IgD-negative memory B cell (primary cell): ENCODE measurements around the gene DCST1. TPM values are rescaled to one million over a fixed set of nuclear protein-coding genes. Genes with fewer than 3 reads are reported as not detected.

ENCODE experiments used
- H3K27ac Mint-ChIP-seq, 3 donors: one replicate each; pipeline ENCODE4 v1.8.0; 2020 to 2022; ENCODE audit warnings: mild to moderate bottlenecking in 3 of 3, mixed read lengths in 3 of 3, moderate library complexity in 1 of 3
- H3K27me3 Mint-ChIP-seq: one replicate; pipeline ENCODE4 v1.8.0; 2021; ENCODE audit warnings: mixed read lengths
- H3K36me3 Mint-ChIP-seq: one replicate; pipeline ENCODE4 v1.8.0; 2020; ENCODE audit warnings: mild to moderate bottlenecking, mixed read lengths
- H3K4me1 Mint-ChIP-seq, 3 donors: one replicate each; pipeline ENCODE4 v1.8.0; 2020 to 2022; ENCODE audit warnings: mixed read lengths in 3 of 3, mild to moderate bottlenecking in 1 of 3
- H3K4me3 Mint-ChIP-seq, 4 donors: one replicate each; pipeline ENCODE4 v1.8.0; 2020 to 2022; ENCODE audit warnings: mild to moderate bottlenecking in 4 of 4, mixed read lengths in 4 of 4, moderate library complexity in 3 of 4
- H3K9me3 Mint-ChIP-seq, 3 donors: one replicate each; pipeline ENCODE4 v1.8.0; 2020 to 2021; ENCODE audit warnings: mixed read lengths in 3 of 3, mild to moderate bottlenecking in 1 of 3
- polyA plus RNA-seq: library from polyadenylated mRNA; unstranded; fragments of 300-500 nt; fragmentation: Illumina TruSeq; gene quantifications from one replicate; pipeline ENCODE4 v1.2.3, GENCODE V29; 2021

The DCST1 gene
- polyA plus RNA-seq, 1 donor from 2014 or later, result not detected

DNA sequence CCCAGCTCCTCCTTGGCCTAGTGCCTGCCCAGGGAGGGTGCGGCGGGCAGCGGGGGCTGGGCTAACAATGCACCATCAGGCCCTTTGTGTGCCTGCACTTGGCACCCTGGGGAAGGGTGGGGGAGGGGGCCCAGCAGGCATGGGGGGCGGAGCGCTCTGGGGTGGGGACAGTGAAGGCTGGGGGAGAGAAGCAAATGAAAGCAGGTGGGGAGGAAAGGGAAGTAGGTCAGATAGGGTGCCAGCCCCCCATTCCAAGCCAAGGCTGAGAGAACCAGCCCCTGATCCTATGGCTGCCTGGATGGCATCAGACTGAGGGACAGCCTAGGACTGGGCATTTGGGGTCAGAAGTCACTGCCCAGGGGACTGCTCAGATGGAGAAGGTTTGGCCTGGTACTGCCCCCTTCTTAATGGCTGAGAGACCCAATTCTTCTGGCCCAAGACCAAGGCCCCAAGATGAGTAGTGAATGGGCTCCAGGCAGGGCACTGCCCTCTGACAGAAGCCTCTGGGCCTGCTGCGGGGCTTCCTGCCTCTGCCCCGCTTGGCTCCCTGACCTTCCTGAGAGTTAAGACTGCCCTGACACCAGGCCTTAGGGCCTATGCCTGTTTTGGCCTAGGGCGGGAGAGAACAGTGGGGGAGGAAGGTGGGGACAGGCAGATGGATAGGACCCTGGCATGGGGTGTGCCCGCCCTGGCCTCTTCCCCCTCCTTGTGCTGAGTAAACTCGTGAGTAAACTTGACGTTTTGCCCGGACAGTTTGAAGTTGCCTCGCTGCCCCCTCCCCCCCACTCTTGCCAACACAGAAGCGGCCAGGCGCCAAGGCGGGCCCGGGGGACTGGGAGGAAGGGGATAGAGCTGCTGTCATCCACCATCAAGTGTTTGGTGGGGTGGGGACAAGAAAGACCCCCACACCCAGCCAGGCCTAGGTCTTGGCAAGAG is 28.3 kb upstream of the DCST1 start:
- Mint-ChIP-seq H3K27ac (peak overlapping the region; percentile 80 to 94 (median 93)), H3K4me3 (peak overlapping the region; percentile 91 to 99 (median 96)), H3K27me3 (no peaks in the 10 kb centered on the region), H3K36me3 (peaks cover 8% of the 10 kb centered on the region), H3K4me1 (peaks cover 22 to 34% (median 31%) of the 10 kb centered on the region in 3 donors), H3K9me3 (no peaks in the 10 kb centered on the region)

GRCh38 chr1:155006601-155007101 is 27.0 kb upstream of the DCST1 start:
- Mint-ChIP-seq H3K4me3 (peak overlapping the region; percentile 38 to 94 (median 68)), H3K27ac (peak overlapping the region; percentile 80 to 95 (median 89)), H3K9me3 (no peaks in the 10 kb centered on the region), H3K4me1 (peaks cover 22 to 37% (median 31%) of the 10 kb centered on the region in 3 donors), H3K27me3 (no peaks in the 10 kb centered on the region), H3K36me3 (peaks cover 8% of the 10 kb centered on the region)

GRCh38 chr1:155007251-155007828 is 26.3 kb upstream of the DCST1 start:
- Mint-ChIP-seq H3K27me3 (no peaks in the 10 kb centered on the region), H3K9me3 (no peaks in the 10 kb centered on the region), H3K4me3 (peak overlapping the region in 2 of 4 donors; percentile 38 to 47), H3K36me3 (peaks cover 8% of the 10 kb centered on the region), H3K4me1 (peaks cover 23 to 40% (median 31%) of the 10 kb centered on the region in 3 donors), H3K27ac (peak overlapping the region in 1 of 3 donors; percentile 80)

- Mint-ChIP-seq H3K27me3 (no peaks in the 10 kb centered on the region), H3K4me3 (peak overlapping the region in 2 of 4 donors; percentile 63 to 65), H3K27ac (peak overlapping the region in 1 of 3 donors; percentile 10), H3K4me1 (peaks cover 32 to 48% (median 32%) of the 10 kb centered on the region in 3 donors), H3K9me3 (no peaks in the 10 kb centered on the region), H3K36me3 (peaks cover 8% of the 10 kb centered on the region)
Measured at GRCh38 chr1:155008015-155008941, 25.3 kb upstream of the DCST1 start.

DNA sequence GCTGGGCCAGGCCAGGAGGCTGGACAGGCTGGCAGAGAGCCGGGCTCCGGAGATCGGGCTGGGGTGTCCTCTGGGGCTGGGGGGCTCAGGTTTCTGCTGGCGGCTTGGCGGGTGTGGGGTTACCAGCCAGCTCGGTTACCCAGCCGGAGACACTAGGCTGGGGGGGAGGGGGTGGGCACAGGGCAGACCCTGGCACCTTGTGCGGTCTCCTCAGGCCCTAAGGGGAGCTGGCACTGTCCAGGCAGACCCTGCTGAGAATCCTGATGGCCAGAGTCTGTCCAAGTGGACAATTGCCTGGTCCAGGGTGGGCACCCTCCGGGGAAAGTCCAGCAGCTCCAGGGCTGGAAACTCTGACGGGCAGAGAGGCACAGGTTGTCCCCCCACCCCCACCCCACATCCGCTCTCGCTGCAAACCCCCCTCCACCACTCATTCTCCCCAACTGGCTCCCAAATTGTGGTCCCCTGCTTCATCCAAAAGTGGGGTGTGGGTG is 24.4 kb upstream of the DCST1 start:
- Mint-ChIP-seq H3K9me3 (no peaks in the 10 kb centered on the region), H3K4me1 (peaks cover 38 to 54% (median 38%) of the 10 kb centered on the region in 3 donors), H3K4me3 (peak overlapping the region in 2 of 4 donors; percentile 33 to 41), H3K36me3 (peaks cover 8% of the 10 kb centered on the region), H3K27ac (peak overlapping the region in 1 of 3 donors; percentile 94), H3K27me3 (no peaks in the 10 kb centered on the region)

- Mint-ChIP-seq H3K9me3 (no peaks in the 10 kb centered on the region), H3K27ac (peak overlapping the region in 2 of 3 donors; percentile 50 to 94), H3K27me3 (no peaks in the 10 kb centered on the region), H3K4me1 (peaks cover 34 to 53% (median 40%) of the 10 kb centered on the region in 3 donors), H3K4me3 (peak overlapping the region in 3 of 4 donors; percentile 20 to 63 (median 36)), H3K36me3 (peaks cover 6% of the 10 kb centered on the region)
Measured at GRCh38 chr1:155009742-155010141, 23.9 kb upstream of the DCST1 start.

DNA sequence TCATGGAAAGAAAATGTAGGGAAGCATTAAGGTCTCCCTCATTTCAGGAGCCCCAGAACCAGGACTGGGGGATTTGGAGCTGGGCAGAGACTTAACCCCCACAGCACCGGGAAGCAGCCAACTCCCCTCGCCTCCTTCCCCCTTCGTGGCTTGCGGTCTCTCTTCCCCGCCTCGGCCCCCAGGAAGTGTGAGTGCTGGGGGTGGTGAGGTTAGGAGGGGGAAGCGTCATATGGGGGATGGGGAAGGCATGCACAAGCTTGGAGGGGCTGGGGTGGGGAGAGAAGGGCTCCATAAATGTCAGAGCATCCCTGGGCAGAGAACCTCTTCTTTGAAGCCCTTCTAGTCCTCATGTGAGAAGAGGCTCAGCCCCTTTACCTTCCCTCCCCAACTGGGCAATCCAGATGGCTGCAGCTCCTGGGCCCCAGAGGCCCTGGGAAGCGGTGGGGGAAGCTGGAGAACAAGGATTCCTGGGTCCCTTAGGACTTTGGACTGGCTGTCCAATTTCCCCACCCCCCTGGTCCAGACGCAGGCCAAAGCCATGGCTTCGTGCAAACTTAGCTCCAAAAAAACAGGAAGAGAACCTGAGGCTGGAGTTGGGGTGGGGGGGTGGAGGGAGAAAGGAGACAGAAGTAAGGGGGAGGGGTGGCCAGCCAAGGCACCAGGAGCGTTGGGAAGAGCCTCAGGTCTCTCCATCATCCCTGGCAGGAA is 23.3 kb upstream of the DCST1 start:
- H3K4me1 Mint-ChIP-seq, result peaks cover 32 to 50% (median 37%) of the 10 kb centered on the region in 3 donors
- no peaks in the 10 kb centered on the region for H3K9me3 Mint-ChIP-seq
- H3K36me3 Mint-ChIP-seq, result peaks cover 6% of the 10 kb centered on the region
- H3K27me3 Mint-ChIP-seq, result no peaks in the 10 kb centered on the region
- peak overlapping the region; percentile 50 to 94 (median 59) for H3K27ac Mint-ChIP-seq
- H3K4me3 Mint-ChIP-seq, result peak overlapping the region in 3 of 4 donors; percentile 20 to 63 (median 36)

DNA sequence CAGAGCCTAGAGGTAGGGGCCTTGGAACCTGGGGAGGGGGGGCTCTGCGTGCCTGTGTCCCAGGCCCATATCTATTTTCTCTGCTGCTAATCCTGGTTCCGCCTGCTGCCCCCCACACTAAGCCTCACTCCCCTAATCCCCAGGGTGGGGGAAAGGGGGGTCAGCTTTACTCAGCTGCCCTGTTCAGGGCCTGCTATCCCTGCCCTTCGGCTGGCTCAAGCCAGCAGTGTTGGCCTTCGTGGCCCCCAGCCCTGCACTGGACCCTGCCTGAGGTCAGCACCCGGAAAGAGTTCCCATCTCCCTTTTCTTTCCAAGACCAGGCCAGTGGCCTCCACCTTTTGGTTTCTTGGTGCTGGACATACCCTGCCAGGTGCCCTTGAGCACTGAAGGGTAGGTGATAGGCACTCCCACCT is 22.6 kb upstream of the DCST1 start:
- H3K9me3 Mint-ChIP-seq, result no peaks in the 10 kb centered on the region
- peaks cover 6% of the 10 kb centered on the region for H3K36me3 Mint-ChIP-seq
- no peaks in the 10 kb centered on the region for H3K27me3 Mint-ChIP-seq
- peak overlapping the region in 1 of 4 donors; percentile 27 for H3K4me3 Mint-ChIP-seq
- peaks cover 34 to 46% (median 38%) of the 10 kb centered on the region in 3 donors for H3K4me1 Mint-ChIP-seq
- H3K27ac Mint-ChIP-seq, result no peak overlapping the region

DNA sequence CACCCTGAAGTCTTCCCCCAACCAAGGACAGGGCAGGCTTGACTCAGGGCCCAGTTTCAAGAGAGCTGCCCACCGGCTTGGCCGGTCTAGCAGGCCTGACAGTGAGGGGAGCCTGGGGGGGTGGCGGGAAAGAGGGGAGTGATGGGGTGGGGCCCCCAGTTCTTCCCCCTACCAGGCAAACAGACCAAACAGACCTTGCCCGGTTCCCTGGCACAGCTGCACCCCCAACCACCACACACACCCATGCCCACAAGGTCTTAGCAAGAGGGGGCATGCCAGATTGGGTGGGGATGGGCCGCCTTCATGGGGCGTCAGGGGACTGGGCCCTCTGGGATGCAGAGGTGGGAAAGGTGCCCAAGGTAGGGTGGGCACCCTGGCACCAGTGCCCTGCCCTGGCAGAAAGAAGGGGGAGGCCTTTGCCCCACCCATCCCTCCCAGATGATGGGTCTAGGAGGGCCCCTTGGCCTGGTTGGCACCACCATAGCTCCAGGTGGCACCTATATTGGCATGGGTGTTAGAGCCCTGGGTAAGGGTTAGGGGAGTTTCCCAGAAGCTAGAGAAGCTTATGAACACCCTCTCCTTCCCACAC is 22.1 kb upstream of the DCST1 start:
- no peaks in the 10 kb centered on the region for H3K9me3 Mint-ChIP-seq
- H3K27ac Mint-ChIP-seq, result no peak overlapping the region
- no peaks in the 10 kb centered on the region for H3K27me3 Mint-ChIP-seq
- H3K4me1 Mint-ChIP-seq, result peaks cover 34 to 46% (median 37%) of the 10 kb centered on the region in 3 donors
- peak overlapping the region in 1 of 4 donors; percentile 27 for H3K4me3 Mint-ChIP-seq
- peaks cover 6% of the 10 kb centered on the region for H3K36me3 Mint-ChIP-seq

DNA sequence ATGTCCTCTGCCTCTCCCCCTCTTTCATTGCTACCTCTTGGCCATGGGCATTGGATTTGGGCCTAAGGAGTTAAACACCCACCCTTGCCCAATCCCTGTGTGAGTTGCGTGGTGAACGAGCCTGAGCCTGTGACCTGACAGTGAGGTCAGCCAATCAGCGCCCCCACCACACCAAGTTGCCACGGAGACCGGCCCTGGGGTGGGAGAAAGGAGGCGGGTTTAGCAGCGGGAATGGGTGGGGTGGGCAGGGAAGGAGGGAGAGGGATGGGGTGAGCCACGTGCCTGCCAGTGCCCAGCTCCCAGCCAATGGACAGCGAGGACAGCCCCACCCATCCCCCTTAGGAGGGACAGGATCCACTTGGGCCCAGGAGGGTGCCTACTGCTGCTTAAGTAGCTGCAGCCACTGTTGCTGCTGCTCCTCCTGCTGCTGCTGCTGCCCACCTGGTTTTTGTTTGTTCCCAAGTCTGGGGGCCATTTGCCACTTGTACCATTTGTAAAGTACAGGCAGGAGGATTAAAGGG is 21.5 kb upstream of the DCST1 start:
- Mint-ChIP-seq H3K4me3 (peak overlapping the region in 2 of 4 donors; percentile 3 to 6), H3K9me3 (no peaks in the 10 kb centered on the region), H3K27ac (peak overlapping the region in 2 of 3 donors; percentile 69 to 83), H3K36me3 (peaks cover 6% of the 10 kb centered on the region), H3K27me3 (no peaks in the 10 kb centered on the region), H3K4me1 (peaks cover 32 to 43% (median 36%) of the 10 kb centered on the region in 3 donors)

GRCh38 chr1:155012776-155013602 is 20.6 kb upstream of the DCST1 start:
- Mint-ChIP-seq H3K4me1 (peaks cover 32 to 47% (median 36%) of the 10 kb centered on the region in 3 donors), H3K27ac (peak overlapping the region; percentile 63 to 83 (median 69)), H3K27me3 (no peaks in the 10 kb centered on the region), H3K36me3 (peaks cover 6% of the 10 kb centered on the region), H3K9me3 (no peaks in the 10 kb centered on the region), H3K4me3 (peak overlapping the region; percentile 6 to 43 (median 18))

GRCh38 chr1:155013632-155014031 is 20.0 kb upstream of the DCST1 start:
- H3K36me3 Mint-ChIP-seq, result peaks cover 6% of the 10 kb centered on the region
- peaks cover 32 to 49% (median 35%) of the 10 kb centered on the region in 3 donors for H3K4me1 Mint-ChIP-seq
- peak overlapping the region in 2 of 4 donors; percentile 35 to 63 for H3K4me3 Mint-ChIP-seq
- no peaks in the 10 kb centered on the region for H3K27me3 Mint-ChIP-seq
- no peaks in the 10 kb centered on the region for H3K9me3 Mint-ChIP-seq
- H3K27ac Mint-ChIP-seq, result peak overlapping the region in 1 of 3 donors; percentile 72
